ENCODE results near the gene CCNF.
A peak's percentile ranks its signal among the peaks of the same experiment; 100 is the strongest.
"Not testable (repeated sequence)": the region's sequence is repeated elsewhere in the genome, so short reads cannot be mapped to it uniquely, and the experiment has no call there.

The CCNF gene

DNA sequence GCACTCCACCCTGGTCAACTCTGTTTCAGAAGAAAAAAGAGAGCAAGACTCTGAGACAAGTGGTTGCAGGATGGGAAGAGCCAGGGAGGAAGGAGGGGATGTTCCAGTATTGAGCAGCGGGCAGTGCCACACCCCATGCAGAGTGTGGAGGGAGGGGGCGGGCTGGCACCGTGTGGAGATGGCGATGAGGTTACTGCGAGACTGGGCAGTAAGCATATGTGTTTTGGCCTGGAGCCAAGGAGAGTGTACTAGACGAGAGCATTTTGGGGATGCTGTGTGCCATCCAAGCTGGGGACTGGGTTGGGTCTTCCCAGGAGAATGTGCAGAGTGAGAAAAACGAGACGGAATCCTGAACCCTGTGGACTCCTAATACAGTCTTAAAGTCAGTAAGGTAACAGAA, 49.0 kb downstream of the CCNF start:
- intact Hi-C loops (cut with DNase I), result loop anchor here (10.0 kb wide), 1 partner anchor 53 kb away; the partner anchor contains the start of gene CCNF
- DNase-seq, result no peak

DNA sequence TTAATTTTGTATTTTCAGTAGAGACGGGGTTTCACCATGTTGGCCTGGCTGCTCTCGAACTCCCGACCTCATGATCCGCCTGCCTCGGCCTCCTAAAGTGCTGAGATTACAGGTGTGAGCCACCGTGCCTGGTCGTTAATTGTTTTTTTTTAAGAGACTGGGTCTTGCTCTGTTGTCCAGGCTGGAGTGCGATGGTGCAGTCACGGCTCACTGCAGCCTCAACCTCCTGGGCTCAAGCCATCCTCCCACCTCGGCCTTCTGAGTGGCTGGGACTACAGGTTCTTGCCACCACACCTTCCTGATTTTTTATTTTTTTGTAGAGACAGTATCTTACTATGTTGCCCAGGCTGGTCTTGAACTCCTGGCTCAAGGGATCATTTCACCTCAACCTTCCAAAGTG, 50.7 kb downstream of the CCNF start:
- intact Hi-C loops (cut with DNase I), result loop anchor here (10.0 kb wide), 1 partner anchor 55 kb away; the partner anchor contains the start of gene CCNF
- DNase-seq, result not testable (repeated sequence)

DNA sequence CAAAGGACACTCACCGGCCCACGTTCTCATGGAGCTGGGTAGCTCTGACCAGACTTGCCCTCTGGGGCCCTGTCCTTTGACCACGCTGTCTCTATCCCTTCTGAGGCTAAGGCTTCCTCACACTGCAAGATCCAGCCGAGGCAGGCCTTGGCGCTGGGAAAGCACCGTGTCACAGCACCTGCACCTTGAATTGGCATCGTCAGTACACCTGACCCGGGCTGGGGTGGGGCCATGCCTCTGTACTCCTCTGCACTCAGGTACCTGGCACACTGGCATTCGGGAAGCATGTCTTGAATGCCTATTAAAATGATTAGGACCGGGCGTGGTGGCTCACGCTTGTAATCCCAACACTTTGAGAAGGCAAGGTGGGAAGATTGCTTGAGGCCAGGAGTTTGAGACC, 51.7 kb downstream of the CCNF start:
- intact Hi-C loops (cut with DNase I), result no loop called here
- no peak for DNase-seq

DNA sequence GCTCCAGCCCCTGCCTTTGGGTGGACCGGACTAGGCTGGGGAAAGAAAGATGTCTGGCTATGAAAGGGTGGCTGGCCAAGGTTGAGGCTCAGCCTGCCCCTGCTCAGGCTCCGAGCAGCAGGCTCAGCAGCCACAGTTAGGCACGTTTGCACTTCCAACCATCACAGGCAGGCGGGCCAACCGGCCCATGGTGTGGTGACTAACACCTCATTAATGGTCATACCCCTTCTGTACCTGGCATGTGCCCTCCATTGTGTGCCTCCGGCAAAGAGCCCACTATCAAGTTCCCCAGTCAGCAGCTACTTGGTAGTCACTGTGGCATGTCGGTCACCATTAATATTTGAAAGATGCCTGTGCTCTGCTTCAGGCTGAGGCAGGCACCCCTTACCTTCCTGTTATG, 52.4 kb downstream of the CCNF start:
- intact Hi-C loops (cut with DNase I), result no loop called here
- no peak for DNase-seq

DNA sequence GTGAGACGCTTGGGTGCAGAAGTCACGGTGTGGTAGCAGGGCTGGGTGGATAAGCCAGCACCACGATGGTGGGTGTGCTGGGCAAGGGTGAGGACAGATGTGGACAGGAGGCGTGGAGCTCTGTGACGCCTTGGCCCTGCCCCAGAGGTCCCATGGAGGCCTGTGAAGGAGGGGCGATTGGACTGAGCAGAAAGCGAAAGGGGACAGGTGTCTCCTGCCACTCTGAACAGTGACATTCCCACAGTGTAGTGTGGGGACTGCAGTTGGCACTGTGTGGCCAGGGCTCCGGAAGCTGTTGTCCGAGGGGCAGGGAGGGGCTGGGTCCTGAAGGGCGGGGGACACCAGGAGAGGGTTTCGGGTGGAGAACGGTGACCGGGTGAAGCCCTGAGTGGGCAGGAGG, 53.0 kb downstream of the CCNF start:
- no peak for DNase-seq
- intact Hi-C loops (cut with DNase I), result no loop called here

DNA sequence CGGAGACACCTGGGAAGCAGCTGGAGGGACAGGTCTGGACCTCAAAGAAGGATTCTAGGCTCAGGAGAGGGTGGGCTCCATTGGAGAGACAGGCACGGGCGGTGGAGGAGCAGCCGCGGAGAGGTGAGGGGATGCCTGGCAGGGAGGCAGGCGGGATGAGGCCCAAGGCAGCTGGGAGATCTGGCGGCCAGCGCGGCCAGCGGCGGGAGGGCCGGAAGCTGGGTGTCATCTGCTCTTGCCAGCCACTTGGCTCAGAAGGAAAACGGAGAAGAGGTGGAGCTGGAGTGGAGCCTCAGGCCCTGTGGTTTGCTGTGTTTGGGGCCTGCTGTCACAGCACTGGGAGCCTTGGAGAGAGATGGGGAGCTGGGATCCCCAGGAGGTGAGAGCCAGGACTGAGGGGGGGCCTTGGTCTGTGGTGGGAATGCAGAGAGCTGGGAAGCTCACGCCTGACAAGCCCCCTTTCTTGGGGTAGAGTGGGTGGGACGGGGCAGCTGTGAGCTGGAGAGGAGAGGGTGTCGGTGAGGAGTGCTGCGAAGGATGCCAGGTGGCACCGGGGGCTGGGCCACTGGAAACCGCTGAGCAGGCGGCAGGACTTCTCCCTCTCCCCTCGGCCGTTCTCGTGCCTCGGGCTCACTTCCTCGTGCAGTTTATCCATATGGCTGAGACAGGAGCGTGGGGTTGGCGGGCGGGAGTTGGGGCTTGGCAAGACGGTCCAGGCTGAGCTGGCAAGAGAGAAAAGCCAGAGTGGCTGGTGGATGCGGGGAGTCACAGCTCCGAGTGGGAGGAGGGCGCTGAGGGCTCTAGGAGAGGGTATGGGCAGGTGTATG, 53.7 kb downstream of the CCNF start:
- intact Hi-C loops (cut with DNase I), result no loop called here
- peak in 37 of 42 donors; percentile 51 to 87 (median 72) for DNase-seq

DNA sequence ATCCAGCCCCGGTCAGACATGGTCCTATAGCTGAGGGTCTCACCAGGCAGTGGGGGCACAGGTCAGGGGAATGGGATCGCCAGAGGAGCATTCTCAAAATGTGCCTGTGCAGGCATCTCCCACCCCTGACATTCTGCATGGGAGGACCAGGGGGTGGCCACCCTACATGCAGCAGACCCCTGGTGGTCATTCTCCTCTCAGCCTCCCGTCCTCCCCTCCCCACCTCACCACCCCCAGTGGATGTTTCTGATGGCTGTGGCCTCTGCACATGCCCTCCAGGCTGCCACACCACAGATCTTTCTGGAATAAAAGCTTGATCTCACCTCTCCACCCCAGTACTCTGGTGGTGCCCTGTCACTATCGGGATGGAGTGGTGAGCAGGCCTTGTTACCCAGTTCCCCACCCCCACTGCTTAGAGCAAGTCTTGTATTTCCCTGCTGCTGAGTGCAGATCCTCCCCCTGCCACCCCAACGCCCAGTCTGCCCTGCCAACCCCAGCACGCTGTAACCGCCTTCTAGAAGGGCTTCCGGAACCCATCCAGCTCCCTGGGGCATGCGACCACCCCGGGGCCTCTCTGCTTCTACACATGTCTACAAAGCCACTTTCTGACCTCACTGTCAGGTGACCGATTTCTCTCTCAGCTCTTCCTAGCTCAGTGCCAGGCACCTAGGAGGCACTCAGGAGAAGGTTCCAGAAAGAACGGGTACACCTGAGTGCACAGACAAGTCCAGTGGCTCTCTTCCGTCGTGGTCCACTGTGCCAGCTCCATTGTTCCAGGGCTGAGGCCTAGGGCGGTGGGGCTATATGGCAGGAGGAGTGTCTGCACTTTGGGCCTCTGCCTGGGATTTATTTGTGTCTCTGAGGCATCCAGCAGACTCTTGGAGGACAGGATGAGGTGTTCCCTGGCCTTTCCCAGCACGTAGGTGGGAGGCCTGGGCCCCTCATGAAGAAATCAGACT, 55.0 kb downstream of the CCNF start:
- intact Hi-C loops (cut with DNase I), result no loop called here
- no peak for DNase-seq

DNA sequence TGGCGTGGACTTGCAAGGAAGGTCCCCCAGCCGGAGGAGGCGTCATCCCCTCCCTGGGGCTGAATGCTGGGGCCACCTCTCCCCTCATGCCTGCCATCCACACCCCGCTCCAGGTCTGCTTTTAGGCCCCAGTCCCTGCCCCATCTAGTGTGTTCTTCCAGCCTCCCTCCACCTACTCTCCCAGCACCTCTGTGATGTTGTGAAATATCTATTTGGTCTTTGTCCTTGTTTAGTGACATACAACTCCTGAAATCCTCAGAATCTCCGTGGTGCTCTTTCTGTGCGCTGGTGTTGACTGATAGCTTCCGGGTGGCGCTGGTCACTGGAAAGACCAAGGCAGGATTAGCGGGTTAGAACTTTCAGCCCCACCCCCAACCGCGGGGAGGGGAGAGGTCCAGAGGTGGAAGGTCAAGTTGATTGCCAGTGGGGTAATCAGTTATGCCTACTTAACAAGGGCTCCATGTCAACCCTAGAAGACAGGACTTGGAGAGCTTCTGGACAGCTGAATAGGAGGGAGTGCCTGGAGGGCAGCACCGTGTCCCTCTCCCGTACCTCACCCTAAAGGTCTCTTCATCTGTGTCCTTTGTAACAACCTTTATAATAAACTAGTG, 55.8 kb downstream of the CCNF start:
- intact Hi-C loops (cut with DNase I), result no loop called here

DNA sequence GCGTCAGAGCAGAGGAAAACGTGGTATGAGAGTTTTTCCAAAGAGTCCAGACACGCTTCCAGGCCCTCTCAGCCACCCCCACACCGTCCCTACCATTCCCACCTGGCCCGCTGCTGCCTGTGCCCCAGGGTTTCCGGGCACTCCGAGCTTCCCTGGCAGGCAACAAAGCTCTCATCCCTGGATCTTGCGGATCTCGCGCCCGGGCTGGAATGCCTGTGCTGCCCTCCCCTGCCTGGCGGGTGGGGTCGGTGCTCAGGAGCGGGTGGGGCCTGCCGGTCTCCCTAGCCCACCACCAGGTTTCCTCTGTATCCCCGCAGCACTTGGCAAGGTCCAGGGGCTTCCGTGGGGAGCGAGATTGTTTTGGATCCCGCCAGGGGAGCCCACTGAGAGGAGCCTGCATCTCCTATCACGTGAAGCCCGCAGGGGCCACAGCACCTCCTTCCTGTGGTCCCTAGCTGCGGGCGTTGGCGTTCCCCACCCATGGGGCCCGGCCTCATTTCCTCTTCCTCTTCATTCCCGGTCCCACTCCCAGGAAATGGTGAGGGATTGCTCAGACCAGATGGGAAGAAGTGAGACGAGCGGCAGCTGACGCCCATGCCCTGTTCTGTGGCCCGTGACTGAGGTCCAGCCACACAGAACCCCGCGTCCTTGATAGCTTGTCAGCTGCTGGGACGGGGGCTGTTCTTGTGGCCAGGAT, 56.7 kb downstream of the CCNF start:
- intact Hi-C loops (cut with DNase I), result no loop called here
- DNase-seq, result no peak

More for the DNA sequence above, 55.8 kb downstream of the CCNF start:
- no peak for DNase-seq

DNA sequence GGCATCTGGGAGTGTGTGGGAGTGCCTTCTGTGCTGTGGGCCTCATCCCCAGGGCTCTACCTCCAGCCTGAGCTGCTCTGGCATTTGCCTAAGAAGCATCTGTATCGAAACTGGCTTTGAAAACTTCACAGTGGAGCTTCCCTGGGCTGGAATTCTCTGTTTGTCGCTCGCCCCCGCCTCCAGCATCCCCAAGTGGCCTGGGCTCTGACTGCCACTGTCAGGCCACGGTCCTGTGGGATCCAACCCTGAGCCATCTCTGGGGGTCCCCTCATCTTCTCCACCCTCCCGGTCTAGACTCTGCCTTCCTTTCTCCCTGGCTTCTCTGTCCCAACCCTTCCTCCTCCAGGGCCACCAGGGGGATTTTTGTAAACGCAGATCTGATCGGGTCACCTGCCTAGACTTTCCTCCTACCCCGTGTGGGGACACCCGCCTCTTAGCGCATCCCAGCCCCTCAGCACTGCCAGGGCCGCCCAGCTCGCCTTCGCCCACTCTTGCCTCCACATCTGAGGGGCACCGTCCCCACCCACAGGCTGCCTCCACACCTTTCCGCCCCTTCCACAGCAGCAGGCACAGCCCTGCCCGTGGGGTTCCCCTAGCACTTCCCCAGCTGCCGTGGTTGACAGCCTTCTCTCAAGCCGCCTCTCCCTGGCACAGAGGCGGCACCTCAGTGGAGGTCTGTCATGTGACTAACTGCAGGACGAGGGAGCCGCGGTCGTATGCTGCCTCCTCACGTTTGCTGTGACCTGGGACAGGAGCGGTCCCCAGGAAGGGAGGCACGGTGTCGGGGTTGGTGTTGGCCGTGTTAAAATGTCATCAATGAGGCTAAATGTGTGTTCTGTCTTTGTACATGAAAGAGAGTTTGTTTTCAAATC, 57.6 kb downstream of the CCNF start:
- intact Hi-C loops (cut with DNase I), result no loop called here
- DNase-seq, result peak in 40 of 42 donors; percentile 41 to 83 (median 66)

DNA sequence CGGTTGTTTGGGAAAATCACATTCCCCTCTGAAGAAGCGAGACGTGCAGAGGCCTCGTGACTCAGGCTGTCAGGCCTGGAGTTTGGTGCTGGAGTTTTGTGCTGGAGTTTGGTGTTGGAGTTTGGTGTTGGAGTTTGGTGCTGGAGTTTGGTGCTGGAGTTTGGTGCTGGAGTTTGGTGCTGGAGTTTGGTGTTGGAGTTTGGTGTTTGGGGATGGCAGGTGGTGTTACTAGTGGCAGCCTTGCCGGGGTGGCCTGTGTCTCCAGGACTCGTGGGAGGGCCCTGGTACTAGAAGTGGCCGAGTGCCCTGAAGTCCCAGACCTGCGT, 58.2 kb downstream of the CCNF start:
- DNase-seq, result peak in 1 of 42 donors; percentile 31
- intact Hi-C loops (cut with DNase I), result no loop called here

DNA sequence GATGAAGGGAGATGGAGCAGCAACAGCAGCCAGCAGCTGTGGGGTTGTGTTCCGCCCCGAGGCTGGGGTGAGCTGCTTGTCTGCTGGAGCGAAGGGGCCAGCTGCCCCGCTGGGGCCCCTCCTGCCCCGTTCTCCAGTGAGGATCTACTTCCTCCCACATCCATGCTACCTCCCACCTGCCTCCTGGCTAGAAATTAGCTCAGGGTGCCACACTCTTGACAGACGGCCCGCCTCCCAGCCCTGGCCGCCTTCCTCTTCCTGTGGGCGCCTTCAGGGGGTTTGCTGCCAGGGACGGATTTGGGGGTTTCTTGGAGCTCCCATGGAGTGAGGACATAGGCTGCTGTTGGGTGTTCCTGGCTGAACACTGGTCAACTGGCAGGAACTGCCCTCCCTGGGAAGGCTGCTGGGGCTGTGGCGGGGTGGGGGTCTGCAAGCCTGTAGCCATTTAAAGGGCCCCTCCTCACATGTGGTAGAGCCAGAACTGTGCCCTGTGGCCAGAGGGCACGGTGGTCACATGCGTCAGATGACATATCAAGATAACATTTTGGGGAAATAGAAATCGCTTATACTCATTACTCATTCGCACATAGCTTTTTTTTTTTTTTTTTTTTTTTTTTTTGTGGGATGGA, 58.8 kb downstream of the CCNF start:
- intact Hi-C loops (cut with DNase I), result no loop called here
- DNase-seq, result peak in 1 of 42 donors; percentile 27

DNA sequence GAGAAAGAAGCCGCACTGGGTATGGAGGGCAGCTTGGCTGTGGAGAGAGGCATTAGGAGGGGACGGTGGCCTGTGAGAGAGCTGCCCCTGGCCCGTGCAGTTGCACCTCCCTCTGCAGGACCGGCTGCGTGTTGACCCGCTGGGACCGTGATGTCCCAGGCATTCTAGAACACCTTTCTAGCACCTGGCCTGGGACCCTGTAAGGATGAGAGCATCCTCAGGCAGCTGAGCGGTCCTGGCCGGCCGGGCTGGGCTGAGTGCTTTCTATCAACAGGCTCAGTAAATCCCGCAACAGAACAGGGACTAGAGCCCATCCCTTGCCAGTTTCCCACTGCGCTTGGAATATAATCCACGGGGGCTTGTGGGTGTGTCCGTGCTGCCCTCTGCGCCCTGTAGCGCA, 60.3 kb downstream of the CCNF start:
- intact Hi-C loops (cut with DNase I), result no loop called here
- DNase-seq, result no peak

DNA sequence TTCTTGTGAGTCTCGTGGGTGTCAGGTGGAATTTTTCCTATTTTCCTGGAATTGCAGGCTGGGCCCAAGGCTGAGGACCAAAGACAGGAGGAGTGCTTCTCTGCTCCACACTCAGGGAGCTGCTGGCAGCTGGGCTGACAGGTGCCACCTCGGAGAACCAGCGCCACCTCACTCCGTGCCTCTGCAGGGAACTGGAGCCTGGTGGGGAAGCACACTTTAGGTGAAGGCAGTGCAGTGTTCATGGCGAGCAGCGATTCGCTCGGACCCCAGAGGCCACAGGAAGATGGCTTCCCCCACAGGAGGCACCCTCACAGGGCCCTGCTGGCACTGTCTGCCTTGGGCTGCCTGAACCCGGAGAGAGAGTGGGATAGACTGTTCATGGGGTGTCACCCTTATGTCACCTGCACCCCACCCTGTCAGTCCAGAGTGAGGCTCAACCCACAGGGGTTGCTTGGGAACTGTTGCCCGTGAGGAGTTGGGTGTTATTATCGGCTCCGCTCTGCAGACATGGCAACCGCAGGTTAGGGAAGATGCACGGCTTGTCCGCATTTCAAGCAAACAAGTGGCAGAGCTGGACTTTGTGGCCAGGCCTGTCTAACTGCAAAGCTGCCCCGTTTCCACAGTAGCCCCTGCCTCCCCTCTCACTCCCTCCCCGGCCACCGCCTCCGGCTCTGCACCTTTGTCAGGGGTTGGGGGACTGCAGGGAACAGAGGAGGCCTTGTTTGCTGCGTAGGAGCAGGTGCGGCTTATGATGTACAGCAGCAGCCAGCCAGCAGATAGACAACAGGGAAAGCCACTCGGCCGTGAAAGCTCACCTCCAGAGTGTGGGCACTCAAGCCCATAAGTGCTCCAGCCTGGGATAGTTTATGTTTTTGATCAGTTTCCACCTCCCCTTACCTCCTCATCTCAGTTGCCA, 61.2 kb downstream of the CCNF start:
- intact Hi-C loops (cut with DNase I), result no loop called here
- peak in 7 of 42 donors; percentile 49 to 75 (median 65) for DNase-seq

DNA sequence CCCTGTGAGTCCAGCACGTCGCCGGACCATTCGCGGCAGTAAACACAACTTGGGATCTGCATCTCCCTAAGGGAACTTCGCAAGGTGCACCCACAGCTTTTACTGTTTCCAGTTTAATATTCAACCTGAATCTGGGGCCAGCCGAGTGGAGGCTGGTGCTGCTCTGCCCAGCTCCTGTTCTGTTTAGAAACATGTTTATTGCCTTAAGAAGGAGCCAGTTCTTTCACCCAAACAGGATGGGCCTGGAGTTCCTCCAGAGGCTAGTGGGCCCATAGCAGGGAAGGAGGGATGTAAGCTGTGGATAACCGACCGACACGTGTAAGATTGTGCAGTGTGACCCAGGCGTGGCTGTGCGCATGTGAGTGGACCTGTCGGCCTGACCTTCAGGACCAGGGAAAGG, 63.0 kb downstream of the CCNF start:
- DNase-seq, result no peak

DNA sequence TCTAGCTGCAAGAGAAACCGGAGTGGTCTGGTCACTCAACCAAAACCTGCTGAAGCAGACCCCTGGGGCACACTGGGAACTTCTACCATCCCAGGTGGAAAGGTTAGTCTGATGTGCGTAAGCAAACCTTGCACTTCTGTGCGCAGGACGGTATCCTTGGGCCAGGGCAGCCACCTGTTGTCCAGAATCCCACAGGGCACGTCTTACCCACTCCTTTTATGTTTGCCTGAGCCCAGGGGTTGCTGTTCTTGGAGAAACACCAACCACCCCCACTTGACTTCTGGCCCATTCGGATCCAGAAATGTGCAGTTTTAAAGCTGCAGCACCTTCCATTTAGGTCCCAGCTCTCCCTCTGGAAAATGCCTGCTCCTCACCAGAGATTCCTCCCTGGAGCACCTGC, 64.4 kb downstream of the CCNF start:
- DNase-seq, result no peak
- intact Hi-C loops (cut with DNase I), result no loop called here

More for the DNA sequence above, 63.0 kb downstream of the CCNF start:
- intact Hi-C loops (cut with DNase I), result no loop called here

DNA sequence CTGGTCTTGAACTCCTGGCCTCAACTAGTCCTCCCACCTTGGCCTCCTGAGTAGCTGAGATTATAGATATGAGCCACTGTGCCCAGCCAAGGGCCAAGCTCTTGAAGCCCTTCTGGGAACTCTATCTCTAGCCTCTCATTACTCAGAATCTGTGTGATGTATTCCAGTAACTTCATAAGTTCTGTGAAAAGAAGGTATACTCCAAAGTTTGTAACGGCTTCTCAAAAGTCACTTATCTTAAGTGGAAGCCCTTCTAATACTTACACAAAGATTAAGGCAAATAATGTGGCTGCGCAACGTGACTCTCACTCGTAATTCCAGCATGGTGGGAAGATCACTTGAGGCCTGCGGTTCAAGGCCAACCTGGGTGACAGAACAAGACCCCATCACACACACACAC, 65.4 kb downstream of the CCNF start:
- intact Hi-C loops (cut with DNase I), result no loop called here
- DNase-seq, result no peak
